RWPE1 (cell line): Measurements from ENCODE around the gene SIGLEC8.
"Not testable (repeated sequence)": the region's sequence is repeated elsewhere in the genome, so short reads cannot be mapped to it uniquely, and the experiment has no call there.

Experiments
- CTCF ChIA-PET: fragments of 350-600 bp; sonication (Branson Sonifier 250); formaldehyde crosslinking; extraction: SDS; loops from one replicate; lab custom pipeline; 2021; lab: Yijun Ruan, JAX
- POLR2A ChIA-PET: fragments of 400-600 bp; formaldehyde crosslinking; extraction: SDS; loops from one replicate; lab custom pipeline; 2020; ENCODE audit warnings: antibody characterized with exemption; ENCODE audit not compliant: low non-redundant PET; lab: Yijun Ruan, JAX
- DNase-seq: peaks from one replicate; pipeline ENCODE4 v3.0.0; 2012; ENCODE audit warnings: low spot score
- H3K27ac ChIP-seq: fragments of 450-650 bp; 2 replicates; pipeline ENCODE4 v1.5.1; 2017
- CTCF ChIP-seq: fragments of 450-650 bp; conservative IDR thresholded peaks from 2 replicates; pipeline ENCODE4 v1.5.1; 2017; ENCODE audit warnings: low read depth, mild to moderate bottlenecking

SIGLEC8 gene

DNA sequence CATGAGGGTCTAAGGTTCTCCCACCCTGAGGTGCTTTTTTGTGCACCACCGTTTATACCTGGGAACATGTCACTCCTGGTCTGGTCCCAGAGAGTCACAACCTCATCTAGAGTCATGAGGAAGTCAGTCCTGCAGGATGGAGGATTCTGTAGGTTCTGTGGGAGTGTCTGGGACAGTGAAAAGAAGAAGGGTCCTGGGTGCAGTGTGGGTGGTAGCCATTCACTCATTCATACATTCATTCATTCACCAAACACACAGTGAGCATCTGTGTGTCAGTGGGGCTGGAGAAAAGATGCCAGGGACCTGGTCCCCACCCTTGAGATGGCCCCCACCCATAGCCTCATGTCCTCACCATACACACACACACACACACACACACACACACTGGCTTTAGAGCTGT is 11.4 kb upstream of the SIGLEC8 start:
- ChIA-PET CTCF (no interaction called here), POLR2A (no interaction called here)
- no peak for DNase-seq
- TF ChIP-seq CTCF, result no peak
- H3K27ac ChIP-seq, result no peak overlapping the region

DNA sequence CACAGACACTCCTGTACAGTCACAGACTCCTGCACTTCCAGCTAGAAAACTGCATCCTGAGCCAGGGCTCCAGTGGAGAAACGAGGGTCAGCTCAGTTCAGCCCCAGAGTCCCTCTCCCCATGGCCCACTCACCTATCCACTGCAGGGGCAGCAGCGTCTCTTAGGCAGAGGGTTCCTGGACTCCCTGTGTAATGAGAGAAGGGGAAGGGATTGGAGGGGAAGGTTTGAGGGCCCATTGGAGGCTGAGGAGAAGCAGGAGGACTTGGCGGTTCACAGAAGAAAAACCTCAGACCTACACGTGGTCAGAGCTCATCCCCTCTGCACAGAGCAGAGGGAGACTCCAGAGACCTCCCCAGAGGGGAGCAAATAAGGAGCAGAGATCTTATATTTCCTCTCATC is 10.9 kb upstream of the SIGLEC8 start:
- H3K27ac ChIP-seq, result no peak overlapping the region
- DNase-seq, result no peak
- POLR2A ChIA-PET, result no interaction called here
- CTCF ChIA-PET, result no interaction called here
- TF ChIP-seq CTCF, result no peak

- H3K27ac ChIP-seq, result no peak overlapping the region
- no peak for DNase-seq
- no peak for TF ChIP-seq CTCF
- ChIA-PET CTCF (interaction anchor here (0.7 kb wide), 1 partner anchor 32 kb away, joined by 3 read pairs; no protein-coding TSS in a partner anchor), POLR2A (no interaction called here)
Observed at GRCh38 chr19:51468545-51468920, 10.3 kb upstream of the SIGLEC8 start.

GRCh38 chr19:51467864-51468544 is 9.8 kb upstream of the SIGLEC8 start:
- no peak overlapping the region for H3K27ac ChIP-seq
- no peak for TF ChIP-seq CTCF
- CTCF ChIA-PET, result interaction anchor here (0.7 kb wide), 1 partner anchor 31 kb away, joined by 3 read pairs; no protein-coding TSS in a partner anchor
- POLR2A ChIA-PET, result no interaction called here
- no peak for DNase-seq

DNA sequence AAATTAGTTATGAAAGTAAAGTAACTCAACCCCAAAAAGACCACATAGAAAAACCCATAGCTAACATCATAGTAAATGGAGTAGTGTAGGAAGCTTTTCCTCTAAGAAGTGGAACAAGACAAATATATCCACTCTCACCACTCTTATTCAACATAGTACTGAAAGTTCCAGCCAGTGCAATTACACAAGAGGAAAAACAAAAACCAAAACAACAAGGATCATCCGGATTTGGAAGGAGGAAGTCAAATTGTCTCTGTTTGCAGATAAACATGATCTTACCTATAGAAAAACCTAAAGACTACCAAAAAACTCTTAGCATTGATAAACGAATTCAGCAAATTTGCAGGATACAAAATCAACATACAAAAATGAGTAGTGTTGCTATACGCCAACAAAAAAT is 8.5 kb upstream of the SIGLEC8 start:
- H3K27ac ChIP-seq, result no peak overlapping the region
- ChIA-PET POLR2A (no interaction called here), CTCF (interaction anchor here (0.6 kb wide), 1 partner anchor 68 kb away, joined by 3 read pairs; no protein-coding TSS in a partner anchor)
- TF ChIP-seq CTCF, result no peak
- no peak for DNase-seq

- CTCF ChIA-PET, DNase-seq, H3K27ac ChIP-seq, POLR2A ChIA-PET: not testable (repeated sequence)
Observed at GRCh38 chr19:51463976-51464581, 5.8 kb upstream of the SIGLEC8 start.

DNA sequence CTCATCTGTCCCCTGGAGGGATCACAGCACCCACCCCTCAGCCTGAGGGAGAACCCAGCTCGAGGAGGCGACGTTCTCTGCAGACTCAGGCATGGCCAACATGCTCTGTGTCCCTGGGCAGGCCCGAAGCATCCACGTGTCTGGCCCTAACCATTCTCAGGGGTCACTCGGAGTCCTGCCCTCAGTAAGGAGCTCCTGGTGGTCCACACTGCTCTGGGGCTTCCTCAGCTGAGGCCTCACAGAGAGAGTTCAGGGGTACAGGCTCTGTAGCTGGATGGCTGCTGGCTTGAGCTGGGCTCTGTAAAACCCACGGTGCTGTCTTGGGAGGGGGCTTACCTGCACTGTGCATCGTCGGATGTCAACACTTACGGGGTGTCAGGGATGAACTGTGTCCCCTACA is 4.4 kb upstream of the SIGLEC8 start:
- CTCF ChIA-PET, result interaction anchor here (0.6 kb wide), 1 partner anchor 11 kb away, joined by 4 read pairs; no protein-coding TSS in a partner anchor
- no peak overlapping the region for H3K27ac ChIP-seq
- TF ChIP-seq CTCF, result no peak
- POLR2A ChIA-PET, result no interaction called here
- DNase-seq, result no peak
